Measurements from ENCODE around the gene MDN1. TPM values are rescaled to one million over a fixed set of nuclear protein-coding genes. Genes with fewer than 3 reads are reported as not detected.
"Not testable (repeated sequence)": the region's sequence is repeated elsewhere in the genome, so short reads cannot be mapped to it uniquely, and the experiment has no call there.

The MDN1 gene
- total and polyA plus RNA-seq, 2 of the 13 experiments (the other 11 are each of a cell fraction or from before 2014, with no cell fraction given) = 18.8 to 52.9 TPM

DNA sequence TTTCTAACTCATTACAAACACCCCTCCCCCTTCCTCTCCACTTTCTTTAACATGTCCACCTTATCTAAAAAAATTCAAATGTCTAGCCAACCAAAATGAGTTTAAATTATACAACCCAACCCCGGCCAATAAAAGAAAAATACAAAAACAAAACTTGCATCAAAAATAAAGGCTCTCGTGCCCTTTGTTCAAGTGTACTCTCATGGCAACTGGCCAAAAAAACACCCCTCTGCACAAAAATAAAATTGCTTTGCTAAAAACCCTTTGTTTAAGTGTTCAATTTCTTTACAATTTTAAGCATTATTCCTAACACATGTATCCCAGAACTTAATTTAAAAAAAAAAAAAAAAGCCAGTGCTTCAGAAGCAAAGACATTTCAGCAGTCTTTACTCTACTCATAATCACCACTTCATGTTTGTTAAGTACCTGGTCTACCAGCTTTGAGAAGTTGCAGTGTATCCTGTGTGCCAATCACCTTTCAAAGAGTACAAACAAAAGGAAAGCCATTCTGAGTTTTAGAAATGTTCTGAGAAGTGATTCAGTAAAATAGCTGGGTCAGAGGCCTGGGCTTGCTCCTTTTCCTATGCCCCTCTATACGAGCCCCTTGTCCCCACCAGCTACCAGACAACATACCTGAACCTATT lies 87.5 kb downstream of the MDN1 start:
- no peak overlapping the region for H3K27ac ChIP-seq (ENCODE audit: extremely low read length, insufficient read depth, low read length)
- no TSS peak for BruUV-seq (replicated peaks)
- ChIA-PET POLR2A (no interaction called here), CTCF (ENCODE audit: low intra/inter-chr PET ratio, low total read pairs) (no interaction called here)
- no peaks in the 10 kb centered on the region for H3K27me3 ChIP-seq (ENCODE audit: control insufficient read depth in 1 of 2, insufficient read depth in 2 of 2, low read length in 2 of 2)
- FAIRE-seq (no peak), ATAC-seq (no peak), DNase-seq (ENCODE audit: low spot score) (no peak)
- intact Hi-C loops (cut with micrococcal nuclease; ENCODE audit: unreplicated experiment) = no loop called here
- no peaks in the 10 kb centered on the region for H3K79me2 ChIP-seq (ENCODE audit: insufficient read depth, low read length)
- H3K9ac ChIP-seq (ENCODE audit: insufficient read depth, low read depth, low read length) = no peak overlapping the region
- TF ChIP-seq KDM2A (CRISPR knock-in tag; IDR thresholded peaks at IDR 0.05; ENCODE audit: borderline replicate concordance, low read depth) (no peak), ZNF263 (CRISPR knock-in tag; IDR thresholded peaks at IDR 0.05) (no peak), RAD21 (CRISPR knock-in tag; IDR thresholded peaks at IDR 0.05) (no peak)
- TF ChIP-seq, protein P1, sequence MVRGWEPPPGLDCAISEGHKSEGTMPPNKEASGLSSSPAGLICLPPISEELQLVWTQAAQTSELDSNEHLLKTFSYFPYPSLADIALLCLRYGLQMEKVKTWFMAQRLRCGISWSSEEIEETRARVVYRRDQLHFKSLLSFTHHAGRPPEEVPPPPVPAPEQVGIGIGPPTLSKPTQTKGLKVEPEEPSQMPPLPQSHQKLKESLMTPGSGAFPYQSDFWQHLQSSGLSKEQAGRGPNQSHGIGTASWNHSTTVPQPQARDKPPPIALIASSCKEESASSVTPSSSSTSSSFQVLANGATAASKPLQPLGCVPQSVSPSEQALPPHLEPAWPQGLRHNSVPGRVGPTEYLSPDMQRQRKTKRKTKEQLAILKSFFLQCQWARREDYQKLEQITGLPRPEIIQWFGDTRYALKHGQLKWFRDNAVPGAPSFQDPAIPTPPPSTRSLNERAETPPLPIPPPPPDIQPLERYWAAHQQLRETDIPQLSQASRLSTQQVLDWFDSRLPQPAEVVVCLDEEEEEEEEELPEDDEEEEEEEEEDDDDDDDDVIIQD (CRISPR knock-in tag; IDR thresholded peaks at IDR 0.05; ENCODE audit: low read depth) = no peak
- 97% methylated on average over 3 of the region's 3 CpGs for WGBS (ENCODE audit: low lambda C conversion rate)
- H3K4me2 ChIP-seq (ENCODE audit: low read depth, low read length) = no peak overlapping the region
- peaks cover 9 to 61% of the 10 kb centered on the region in 2 experiments for H3K36me3 ChIP-seq (replicated peaks in 1 of 2; ENCODE audit: control insufficient read depth in 1 of 2, insufficient read depth in 2 of 2, low read length in 2 of 2)
- H4K20me1 ChIP-seq (ENCODE audit: insufficient read depth, low read length) = no peaks in the 10 kb centered on the region
- H3K4me1 ChIP-seq (ENCODE audit: insufficient read depth, low read length) = no peaks in the 10 kb centered on the region
- no peak overlapping the region for H2AFZ ChIP-seq (ENCODE audit: low read length)
- H3K4me3 ChIP-seq (replicated peaks in 1 of 3; ENCODE audit: insufficient read depth in 1 of 3, low read depth in 2 of 3, low read length in 3 of 3) = no peak overlapping the region
- in situ Hi-C loops (cut with HindIII; ENCODE audit: extremely low pct_ligation_motif_present, low pct_unique_long_range_greater_than_20kb) = no loop called here
- H3K9me3 ChIP-seq (ENCODE audit: low read length) = no peaks in the 10 kb centered on the region

DNA sequence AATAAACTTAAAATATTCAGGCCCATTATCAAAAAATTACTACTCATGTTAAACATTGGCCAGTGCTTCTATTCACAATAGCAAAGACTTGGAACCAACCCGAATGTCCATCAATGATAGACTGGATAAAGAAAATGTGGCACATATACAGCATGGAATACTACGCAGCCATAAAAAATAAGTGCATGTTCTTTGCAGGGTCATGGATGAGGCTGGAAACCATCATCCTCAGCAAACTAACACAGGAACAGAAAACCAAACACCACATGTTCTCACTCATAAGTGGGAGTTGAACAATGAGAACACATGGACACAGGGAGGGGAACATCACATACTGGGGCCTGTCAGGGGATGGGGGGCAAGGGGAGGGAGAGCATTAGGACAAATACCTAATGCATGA lies 88.3 kb downstream of the MDN1 start:
- H3K4me1 ChIP-seq (ENCODE audit: insufficient read depth, low read length); H3K4me3 ChIP-seq (replicated peaks in 1 of 3; ENCODE audit: insufficient read depth in 1 of 3, low read depth in 2 of 3, low read length in 3 of 3); H3K4me2 ChIP-seq (ENCODE audit: low read depth, low read length); DNase-seq (ENCODE audit: low spot score); FAIRE-seq; H3K9me3 ChIP-seq (ENCODE audit: low read length); H3K9ac ChIP-seq (ENCODE audit: insufficient read depth, low read depth, low read length); ATAC-seq; H2AFZ ChIP-seq (ENCODE audit: low read length); H4K20me1 ChIP-seq (ENCODE audit: insufficient read depth, low read length); POLR2A ChIA-PET; intact Hi-C loops (cut with micrococcal nuclease; ENCODE audit: unreplicated experiment); H3K27me3 ChIP-seq (ENCODE audit: control insufficient read depth in 1 of 2, insufficient read depth in 2 of 2, low read length in 2 of 2); H3K27ac ChIP-seq (ENCODE audit: extremely low read length, insufficient read depth, low read length); in situ Hi-C loops (cut with HindIII; ENCODE audit: extremely low pct_ligation_motif_present, low pct_unique_long_range_greater_than_20kb); CTCF ChIA-PET (ENCODE audit: low intra/inter-chr PET ratio, low total read pairs); BruUV-seq (replicated peaks); H3K79me2 ChIP-seq (ENCODE audit: insufficient read depth, low read length): not testable (repeated sequence)
- 98% methylated on average over 2 of the region's 2 CpGs for WGBS (ENCODE audit: low lambda C conversion rate)
- peaks cover 12 to 63% of the 10 kb centered on the region in 2 experiments for H3K36me3 ChIP-seq (replicated peaks in 1 of 2; ENCODE audit: control insufficient read depth in 1 of 2, insufficient read depth in 2 of 2, low read length in 2 of 2)

All from HepG2 (cell line).